NCI-H524 treated with DMSO at 0.1 percent for 48 hours (cell line): ENCODE data around the gene AQP2.
"Not testable (repeated sequence)": the region's sequence is repeated elsewhere in the genome, so short reads cannot be mapped to it uniquely, and the experiment has no call there.

Experiments
- DNase-seq: peaks from one replicate; lab custom pipeline; 2025; lab: John Stamatoyannopoulos, UW

The AQP2 gene

DNA sequence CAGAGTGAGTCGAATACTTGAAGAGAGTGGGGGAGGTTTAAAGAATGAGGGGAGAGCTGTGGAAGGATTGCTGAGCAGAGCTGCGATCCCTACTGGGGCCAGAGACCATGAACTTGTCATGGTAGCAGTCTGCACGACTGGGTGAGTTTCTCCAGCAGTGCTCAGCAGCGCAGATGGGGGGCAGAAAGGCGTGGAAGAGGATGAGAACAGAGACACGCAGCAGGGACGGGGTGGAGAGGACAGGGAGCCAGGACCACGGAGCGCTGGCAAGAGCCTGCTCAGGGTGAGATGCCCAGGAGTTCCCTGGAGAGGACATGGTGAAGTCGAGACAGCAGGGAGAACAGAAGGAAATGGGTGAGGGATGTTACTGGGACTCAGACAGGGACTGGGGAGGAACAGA, 20.1 kb downstream of the AQP2 start:
- DNase-seq, result no peak

- no peak for DNase-seq
Measured at GRCh38 chr12:49971141-49971540, 20.6 kb downstream of the AQP2 start.

DNA sequence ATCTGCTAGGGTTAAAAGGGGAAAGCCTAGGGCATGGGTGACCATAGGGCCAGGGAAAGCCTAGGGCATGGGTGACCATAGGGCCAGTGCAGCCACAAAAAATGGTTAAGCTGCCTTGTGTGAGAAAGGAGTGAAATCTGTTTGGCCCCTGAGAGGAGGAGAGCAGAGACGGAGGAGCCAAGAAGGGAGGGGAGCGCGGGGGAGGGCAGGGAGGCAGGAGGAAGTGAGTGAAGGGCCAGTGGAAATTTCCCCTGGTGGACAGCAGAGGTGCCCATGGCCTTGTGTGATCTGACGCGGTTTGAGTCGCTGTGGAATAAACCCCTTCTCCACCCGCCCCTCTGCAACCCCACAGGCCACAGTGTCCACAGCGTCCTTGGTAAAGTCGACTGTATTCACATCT, 21.6 kb downstream of the AQP2 start:
- DNase-seq, result no peak

DNA sequence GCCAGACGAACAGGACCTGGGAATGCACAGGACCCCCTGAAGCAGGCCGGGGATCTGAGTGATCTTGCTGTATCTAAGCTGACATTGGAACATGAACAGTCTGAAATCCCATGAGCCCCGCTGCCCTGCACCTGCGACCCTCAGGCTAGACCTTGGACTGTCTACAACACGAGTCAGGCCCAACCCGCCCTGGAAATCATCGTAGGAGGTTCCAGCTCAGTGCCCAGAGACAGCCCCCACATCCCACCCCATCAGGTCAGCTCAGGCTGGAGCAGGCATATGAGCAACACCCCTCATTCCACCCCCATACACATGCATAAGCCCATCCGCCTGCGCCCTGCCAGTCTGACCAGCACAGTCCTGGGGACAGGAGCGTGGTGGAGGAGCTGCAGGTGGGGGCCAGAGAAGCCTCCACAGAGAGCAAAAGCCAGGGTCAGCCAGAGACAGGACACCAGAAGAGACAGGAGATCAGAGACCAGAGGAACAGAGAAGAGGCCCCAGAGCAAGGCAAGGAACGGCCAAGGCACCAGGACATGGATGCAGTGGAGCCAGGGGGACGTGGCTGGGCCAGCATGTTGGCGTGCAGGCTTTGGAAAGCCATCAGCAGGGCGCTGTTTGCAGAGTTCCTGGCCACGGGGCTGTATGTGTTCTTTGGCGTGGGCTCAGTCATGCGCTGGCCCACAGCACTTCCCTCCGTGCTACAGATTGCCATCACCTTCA, 22.3 kb downstream of the AQP2 start, which contains the start of gene AQP6:
Gene AQP6, plus strand, starts transcription at position 307 of the 720 bp plus-strand sequence. Its CDS starts 227 bp downstream, at position 534.
- DNase-seq, result no peak

- no peak for DNase-seq
Measured at GRCh38 chr12:49973361-49973830, 22.9 kb downstream of the AQP2 start.

DNA sequence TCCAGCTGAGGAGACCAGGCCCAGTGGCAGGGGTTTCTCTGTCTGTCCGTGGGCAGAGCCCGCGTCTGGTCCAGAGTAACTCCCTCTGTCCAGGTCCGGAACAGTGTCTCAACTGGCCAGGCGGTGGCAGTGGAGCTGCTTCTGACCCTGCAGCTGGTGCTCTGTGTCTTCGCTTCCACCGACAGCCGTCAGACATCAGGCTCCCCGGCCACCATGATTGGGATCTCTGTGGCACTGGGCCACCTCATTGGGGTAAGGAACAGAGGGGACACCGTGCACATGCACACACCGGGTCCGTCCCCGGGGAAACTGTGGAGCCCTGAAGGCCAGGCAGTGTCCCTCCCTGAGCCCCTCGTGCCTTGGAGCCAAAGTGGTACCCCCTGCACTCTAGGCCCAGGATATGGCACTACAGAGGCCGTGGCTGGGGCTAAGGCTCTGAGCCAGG, 23.7 kb downstream of the AQP2 start:
- no peak for DNase-seq

DNA sequence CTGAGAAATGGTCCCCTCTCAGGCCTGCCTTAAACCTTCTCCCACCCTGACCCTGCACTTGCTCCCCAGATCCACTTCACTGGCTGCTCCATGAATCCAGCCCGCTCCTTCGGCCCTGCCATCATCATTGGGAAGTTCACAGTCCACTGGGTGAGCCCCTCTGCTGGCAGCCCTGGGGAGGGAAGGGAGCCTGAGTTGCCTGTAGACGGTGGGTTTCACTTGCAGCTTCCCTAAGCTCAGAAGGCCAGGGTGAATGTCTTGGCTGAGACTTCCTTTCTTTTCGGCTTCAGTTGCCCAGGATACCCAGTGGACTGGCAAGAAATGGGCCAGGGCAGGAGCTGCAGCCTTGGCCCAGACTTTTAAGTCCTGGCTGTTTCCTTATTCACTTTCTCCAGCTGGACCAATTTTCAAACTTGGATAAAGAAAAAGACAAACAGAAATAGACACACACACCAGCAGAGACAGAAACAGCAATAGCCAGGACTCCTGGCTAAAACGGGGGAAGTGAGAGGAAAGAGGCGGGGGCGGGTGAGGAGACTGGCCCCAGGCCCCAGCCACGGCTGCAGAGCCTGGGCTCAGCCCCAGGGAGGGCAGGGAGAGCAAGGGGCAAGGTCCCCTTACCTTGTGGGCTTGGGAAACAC, 24.3 kb downstream of the AQP2 start:
- DNase-seq, result no peak

- no peak for DNase-seq
Measured at GRCh38 chr12:49975318-49975761, 24.8 kb downstream of the AQP2 start.

GRCh38 chr12:49976557-49976956, 26.0 kb downstream of the AQP2 start:
- no peak for DNase-seq

DNA sequence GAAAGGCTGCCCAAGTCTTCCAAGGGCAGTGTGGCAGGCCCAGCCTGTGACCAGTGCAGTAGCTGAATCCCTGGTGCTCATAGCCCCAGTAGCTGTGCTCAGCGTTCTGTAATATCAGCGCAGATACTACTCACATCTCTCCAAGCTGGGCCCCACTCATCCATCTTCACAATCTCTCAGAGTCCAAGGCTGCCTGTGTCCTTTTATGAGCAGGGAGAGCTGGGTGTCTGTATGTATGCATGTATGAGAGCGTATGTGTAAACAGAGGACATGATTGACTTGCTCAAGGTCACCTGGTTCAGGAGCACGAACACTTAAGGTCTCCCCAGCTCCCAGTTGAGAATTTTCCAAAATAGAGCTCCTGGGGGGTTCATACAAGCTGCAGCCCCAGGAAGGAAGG, 27.6 kb downstream of the AQP2 start:
- DNase-seq, result no peak

GRCh38 chr12:49979016-49979586, 28.6 kb downstream of the AQP2 start:
- peak; percentile 90 for DNase-seq

GRCh38 chr12:49979791-49980190, 29.3 kb downstream of the AQP2 start:
- no peak for DNase-seq

DNA sequence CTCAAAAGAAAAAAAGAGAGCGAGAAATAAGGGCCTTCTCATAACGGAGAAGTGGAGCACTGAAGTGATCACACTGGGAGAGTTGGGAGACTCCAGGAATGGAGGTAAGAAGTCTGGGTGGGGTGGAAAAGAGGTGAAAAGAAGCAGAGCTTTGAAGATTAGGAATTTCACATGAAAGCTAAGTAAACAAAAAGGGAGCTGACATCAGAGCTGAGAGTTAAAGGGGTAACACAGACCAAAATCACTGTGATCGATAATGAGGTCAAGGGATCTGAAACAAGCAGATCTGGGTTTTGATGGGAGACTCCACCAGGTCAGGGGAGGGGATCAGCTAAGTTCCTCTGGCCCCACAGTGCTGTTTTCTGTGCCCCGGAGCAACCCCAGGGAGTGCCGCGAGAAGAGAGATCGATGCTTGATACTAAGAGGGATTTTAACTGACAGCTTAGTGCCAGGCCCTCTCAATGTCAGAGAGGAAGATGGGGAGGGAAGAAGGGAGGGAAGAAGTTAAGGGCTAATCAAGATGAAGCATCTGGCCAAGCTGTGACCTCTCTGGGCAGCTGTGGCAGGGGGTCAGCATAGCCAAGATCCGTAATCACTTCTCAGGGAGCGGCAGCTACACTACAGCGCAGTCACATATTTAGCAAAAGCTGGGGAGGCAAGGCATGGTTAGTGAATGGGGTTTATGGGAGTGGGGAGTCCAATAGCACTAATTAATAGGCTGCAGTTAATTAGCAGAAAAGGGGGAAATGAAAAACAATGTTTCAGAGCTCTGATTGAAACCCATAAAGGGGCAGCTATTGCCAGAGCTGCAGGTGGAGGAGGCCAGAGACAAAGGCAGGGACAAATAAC, 30.2 kb downstream of the AQP2 start:
- DNase-seq, result peak; percentile 6

DNA sequence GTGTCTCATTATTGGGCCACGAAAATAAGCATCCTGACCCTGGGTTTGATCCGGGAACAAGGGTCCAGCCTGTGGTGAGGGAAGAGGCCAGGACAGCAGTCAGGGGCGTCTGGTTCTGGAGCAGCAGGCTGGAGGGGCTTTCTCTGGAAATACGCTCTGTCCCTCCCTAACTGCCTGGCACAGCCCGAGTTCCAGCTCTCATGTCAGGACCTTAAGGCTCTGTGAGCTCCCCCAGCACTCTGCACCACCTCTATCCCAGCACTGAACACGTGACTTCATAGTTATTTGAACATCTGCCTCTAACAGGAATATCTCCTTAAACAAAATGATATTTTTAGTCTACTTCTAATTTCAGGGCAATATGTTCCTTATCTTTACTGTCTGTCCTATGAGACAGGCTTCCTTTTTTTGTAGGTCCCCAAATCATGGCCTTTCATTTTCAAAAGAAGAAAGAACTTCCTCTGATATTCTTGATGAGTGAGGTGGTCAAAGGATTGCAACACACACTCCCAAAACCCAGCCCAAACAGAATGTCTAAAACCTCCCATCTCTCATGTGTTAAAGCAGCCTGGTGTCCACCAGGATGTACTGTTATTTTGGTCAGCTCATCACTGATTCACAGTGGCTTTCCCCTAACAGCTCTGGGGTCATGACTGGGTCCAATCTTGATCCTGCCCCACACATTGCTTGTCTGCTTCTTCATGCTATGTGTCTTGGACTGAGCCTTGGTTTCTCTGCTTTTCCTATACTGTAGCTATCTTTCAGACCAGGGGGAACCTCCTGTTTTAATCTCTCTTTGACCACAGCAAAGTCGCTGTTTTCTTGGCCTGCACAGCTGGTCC, 31.9 kb downstream of the AQP2 start:
- DNase-seq, result no peak

- DNase-seq, result peak; percentile 85
Measured at GRCh38 chr12:49983892-49984291, 33.4 kb downstream of the AQP2 start.

GRCh38 chr12:49984476-49985359, 34.2 kb downstream of the AQP2 start:
- peak; percentile 96 for DNase-seq

DNA sequence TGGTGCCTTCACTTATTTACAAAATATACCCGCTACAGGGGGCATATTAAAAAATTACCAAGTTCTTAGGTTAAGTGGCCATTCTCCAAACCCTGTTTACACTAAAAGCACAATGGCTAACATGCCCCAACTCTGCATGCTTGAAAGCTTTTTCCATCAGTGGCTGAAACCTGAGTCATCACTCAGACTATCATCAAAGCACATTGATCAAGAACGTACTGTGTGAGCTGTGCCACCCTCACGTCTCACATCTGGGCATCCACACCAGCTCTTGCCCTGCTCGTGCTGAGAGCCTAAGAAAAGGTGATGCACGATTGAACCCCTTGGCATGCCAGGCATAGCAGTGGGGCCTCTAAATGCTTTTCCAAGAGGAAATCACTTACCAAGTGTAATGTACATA, 35.4 kb downstream of the AQP2 start:
- no peak for DNase-seq

- DNase-seq, result not testable (repeated sequence)
Measured at GRCh38 chr12:49986476-49986875, 35.9 kb downstream of the AQP2 start.

DNA sequence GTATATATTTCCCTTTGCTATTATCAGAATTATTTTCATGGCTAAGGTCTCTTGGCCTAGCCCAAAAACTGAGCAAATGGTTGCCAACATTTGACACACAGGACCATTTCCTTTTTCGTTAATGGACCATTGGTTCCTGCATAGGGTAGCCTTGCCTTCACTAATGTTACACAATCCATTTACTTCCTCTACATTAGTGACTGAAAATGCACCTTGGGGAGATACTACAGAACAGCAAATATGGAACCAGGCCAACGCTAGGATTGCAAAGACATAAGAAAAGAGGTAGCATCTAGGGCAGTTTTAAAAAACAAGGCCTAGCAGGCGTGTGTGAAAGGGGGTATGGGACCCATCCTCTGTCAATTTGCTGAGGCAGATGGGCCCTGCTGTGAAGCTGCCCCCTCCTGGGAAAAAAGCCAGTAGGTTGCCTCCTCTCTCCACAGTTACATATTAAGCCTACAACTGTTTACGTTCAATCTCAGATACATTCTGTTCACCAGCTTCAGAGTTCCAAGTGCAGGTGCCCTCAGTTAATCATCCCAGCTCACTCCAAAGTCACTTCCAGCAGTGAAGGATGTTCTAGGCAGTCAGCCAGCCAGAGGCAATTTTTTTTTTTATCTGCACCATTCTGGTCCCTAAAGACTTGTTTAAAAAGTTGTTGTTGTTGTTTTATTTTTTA, 37.2 kb downstream of the AQP2 start:
- DNase-seq, result peak; percentile 75

GRCh38 chr12:49989400-49989799, 38.9 kb downstream of the AQP2 start:
- not testable (repeated sequence) for DNase-seq
